DND-41 (cell line): ENCODE results near the gene BRD3.
"Not testable (repeated sequence)": the region's sequence is repeated elsewhere in the genome, so short reads cannot be mapped to it uniquely, and the experiment has no call there.

ENCODE experiments used
- EZH2 ChIP-seq: IDR thresholded peaks from 3 replicates; pipeline ENCODE4 v1.6.1; 2012; ENCODE audit warnings: borderline replicate concordance, low read depth, mild to moderate bottlenecking, moderate library complexity, low read length, inconsistent platforms; ENCODE audit not compliant: severe bottlenecking
- TF ChIP-seq, protein P1 (sequence below): IDR thresholded peaks from 2 replicates; pipeline ENCODE4 v1.5.1; 2012; ENCODE audit warnings: borderline replicate concordance, low read length, moderate library complexity, mild to moderate bottlenecking; ENCODE audit not compliant: poor library complexity, severe bottlenecking; ENCODE audit errors: extremely low read depth

- TF ChIP-seq, protein P1, sequence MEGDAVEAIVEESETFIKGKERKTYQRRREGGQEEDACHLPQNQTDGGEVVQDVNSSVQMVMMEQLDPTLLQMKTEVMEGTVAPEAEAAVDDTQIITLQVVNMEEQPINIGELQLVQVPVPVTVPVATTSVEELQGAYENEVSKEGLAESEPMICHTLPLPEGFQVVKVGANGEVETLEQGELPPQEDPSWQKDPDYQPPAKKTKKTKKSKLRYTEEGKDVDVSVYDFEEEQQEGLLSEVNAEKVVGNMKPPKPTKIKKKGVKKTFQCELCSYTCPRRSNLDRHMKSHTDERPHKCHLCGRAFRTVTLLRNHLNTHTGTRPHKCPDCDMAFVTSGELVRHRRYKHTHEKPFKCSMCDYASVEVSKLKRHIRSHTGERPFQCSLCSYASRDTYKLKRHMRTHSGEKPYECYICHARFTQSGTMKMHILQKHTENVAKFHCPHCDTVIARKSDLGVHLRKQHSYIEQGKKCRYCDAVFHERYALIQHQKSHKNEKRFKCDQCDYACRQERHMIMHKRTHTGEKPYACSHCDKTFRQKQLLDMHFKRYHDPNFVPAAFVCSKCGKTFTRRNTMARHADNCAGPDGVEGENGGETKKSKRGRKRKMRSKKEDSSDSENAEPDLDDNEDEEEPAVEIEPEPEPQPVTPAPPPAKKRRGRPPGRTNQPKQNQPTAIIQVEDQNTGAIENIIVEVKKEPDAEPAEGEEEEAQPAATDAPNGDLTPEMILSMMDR = not testable (repeated sequence)
- TF ChIP-seq EZH2 = not testable (repeated sequence)
These were observed 33.3 kb upstream of the BRD3 start for GRCh38 chr9:134101133-134101532.
